ENCODE measurements around the gene TNNI2.
"Not testable (repeated sequence)": the region's sequence is repeated elsewhere in the genome, so short reads cannot be mapped to it uniquely, and the experiment has no call there.

TNNI2 gene

GRCh38 chr11:1871531-1871930 lies 32.8 kb downstream of the TNNI2 start:
- Histone ChIP-seq H3K27ac (ENCODE audit: low read length) (no peak overlapping the region), H3K9ac (ENCODE audit: low read length) (no peak overlapping the region), H3K9me2 (replicated peaks; ENCODE audit: insufficient read depth, low read length) (no peaks in the 10 kb centered on the region), H3K9me3 (replicated peaks; ENCODE audit: insufficient read depth, low read length) (no peaks in the 10 kb centered on the region), H3F3A (ENCODE audit: insufficient read depth, low read length) (no peaks in the 10 kb centered on the region), H3K79me2 (ENCODE audit: low read length) (peaks cover 12% of the 10 kb centered on the region), H3K27me3 (replicated peaks; ENCODE audit: insufficient read depth, low read length) (0 out of 2 replicates have a peak, but pooled peaks cover 5% of the 10 kb centered on the region), H3K4me1 (ENCODE audit: low read length) (no peaks in the 10 kb centered on the region), H2AFZ (ENCODE audit: low read length) (no peak overlapping the region), H3K36me3 (replicated peaks; ENCODE audit: insufficient read depth, low read length) (no peaks in the 10 kb centered on the region), H4K20me1 (ENCODE audit: insufficient read depth, low read length) (no peaks in the 10 kb centered on the region), H3K4me3 (ENCODE audit: low read length) (no peak overlapping the region), H3K4me2 (ENCODE audit: low read depth, low read length) (no peak overlapping the region)
- no peak for TF ChIP-seq CTCF (IDR thresholded peaks at IDR 0.05; ENCODE audit: low read length)
- TF ChIP-seq EZH2phosphoT487 (IDR thresholded peaks at IDR 0.05; ENCODE audit: low read length) = no peak
- no peak for TF ChIP-seq EZH2 (optimal IDR thresholded peaks at IDR 0.05; ENCODE audit: low read depth, low read length)
- no peak for DNase-seq

- 0 out of 2 replicates have a peak, but pooled peaks cover 5% of the 10 kb centered on the region for H3K27me3 ChIP-seq (replicated peaks; ENCODE audit: insufficient read depth, low read length)
- TF ChIP-seq CTCF (IDR thresholded peaks at IDR 0.05; ENCODE audit: low read length) = no peak
- no peak for TF ChIP-seq EZH2 (optimal IDR thresholded peaks at IDR 0.05; ENCODE audit: low read depth, low read length)
- no peak overlapping the region for H3K27ac ChIP-seq (ENCODE audit: low read length)
- H3K4me1 ChIP-seq (ENCODE audit: low read length) = no peaks in the 10 kb centered on the region
- no peak overlapping the region for H3K9ac ChIP-seq (ENCODE audit: low read length)
- H4K20me1 ChIP-seq (ENCODE audit: insufficient read depth, low read length) = no peaks in the 10 kb centered on the region
- H3K4me2 ChIP-seq (ENCODE audit: low read depth, low read length) = no peak overlapping the region
- H3K9me3 ChIP-seq (replicated peaks; ENCODE audit: insufficient read depth, low read length) = no peaks in the 10 kb centered on the region
- no peak for DNase-seq
- no peaks in the 10 kb centered on the region for H3K36me3 ChIP-seq (replicated peaks; ENCODE audit: insufficient read depth, low read length)
- peaks cover 12% of the 10 kb centered on the region for H3K79me2 ChIP-seq (ENCODE audit: low read length)
- no peaks in the 10 kb centered on the region for H3F3A ChIP-seq (ENCODE audit: insufficient read depth, low read length)
- no peak overlapping the region for H2AFZ ChIP-seq (ENCODE audit: low read length)
- no peak overlapping the region for H3K4me3 ChIP-seq (ENCODE audit: low read length)
- H3K9me2 ChIP-seq (replicated peaks; ENCODE audit: insufficient read depth, low read length) = no peaks in the 10 kb centered on the region
Observed at GRCh38 chr11:1872267-1872985, 33.6 kb downstream of the TNNI2 start.

- H3K9me2 ChIP-seq (replicated peaks; ENCODE audit: insufficient read depth, low read length) = no peaks in the 10 kb centered on the region
- 0 out of 2 replicates have a peak, but pooled peaks cover 5% of the 10 kb centered on the region for H3K27me3 ChIP-seq (replicated peaks; ENCODE audit: insufficient read depth, low read length)
- peaks cover 7% of the 10 kb centered on the region; the same call in 1 of the 2 replicates for H3K79me2 ChIP-seq (ENCODE audit: low read length)
- H3K4me2 ChIP-seq (ENCODE audit: low read depth, low read length) = no peak overlapping the region
- H4K20me1 ChIP-seq (ENCODE audit: insufficient read depth, low read length) = no peaks in the 10 kb centered on the region
- no peak overlapping the region for H3K9ac ChIP-seq (ENCODE audit: low read length)
- H3K36me3 ChIP-seq (replicated peaks; ENCODE audit: insufficient read depth, low read length) = no peaks in the 10 kb centered on the region
- H2AFZ ChIP-seq (ENCODE audit: low read length) = no peak overlapping the region
- no peaks in the 10 kb centered on the region for H3F3A ChIP-seq (ENCODE audit: insufficient read depth, low read length)
- no peaks in the 10 kb centered on the region for H3K9me3 ChIP-seq (replicated peaks; ENCODE audit: insufficient read depth, low read length)
- TF ChIP-seq EZH2phosphoT487 (IDR thresholded peaks at IDR 0.05; ENCODE audit: low read length) (no peak), CTCF (IDR thresholded peaks at IDR 0.05; ENCODE audit: low read length) (no peak), EZH2 (optimal IDR thresholded peaks at IDR 0.05; ENCODE audit: low read depth, low read length) (no peak)
- no peaks in the 10 kb centered on the region for H3K4me1 ChIP-seq (ENCODE audit: low read length)
- H3K27ac ChIP-seq (ENCODE audit: low read length) = no peak overlapping the region
- no peak overlapping the region for H3K4me3 ChIP-seq (ENCODE audit: low read length)
- no peak for DNase-seq
Observed at GRCh38 chr11:1873048-1873812, 34.4 kb downstream of the TNNI2 start.

- H3K4me1 ChIP-seq (ENCODE audit: low read length); H4K20me1 ChIP-seq (ENCODE audit: insufficient read depth, low read length): not testable (repeated sequence)
Observed at GRCh38 chr11:1873813-1874150, 35.0 kb downstream of the TNNI2 start.

GRCh38 chr11:1874441-1875092 lies 35.8 kb downstream of the TNNI2 start:
- H2AFZ ChIP-seq (ENCODE audit: low read length); H3K27me3 ChIP-seq (replicated peaks; ENCODE audit: insufficient read depth, low read length); H4K20me1 ChIP-seq (ENCODE audit: insufficient read depth, low read length); H3K4me3 ChIP-seq (ENCODE audit: low read length); H3K36me3 ChIP-seq (replicated peaks; ENCODE audit: insufficient read depth, low read length); H3K4me2 ChIP-seq (ENCODE audit: low read depth, low read length); DNase-seq; H3K9me2 ChIP-seq (replicated peaks; ENCODE audit: insufficient read depth, low read length); H3K9me3 ChIP-seq (replicated peaks; ENCODE audit: insufficient read depth, low read length); H3K27ac ChIP-seq (ENCODE audit: low read length); H3K4me1 ChIP-seq (ENCODE audit: low read length); H3K79me2 ChIP-seq (ENCODE audit: low read length); H3F3A ChIP-seq (ENCODE audit: insufficient read depth, low read length); H3K9ac ChIP-seq (ENCODE audit: low read length): not testable (repeated sequence)

More at GRCh38 chr11:1873813-1874150, 35.0 kb downstream of the TNNI2 start:
- H3K27me3 ChIP-seq (replicated peaks; ENCODE audit: insufficient read depth, low read length); H3K27ac ChIP-seq (ENCODE audit: low read length); H2AFZ ChIP-seq (ENCODE audit: low read length); H3K9me3 ChIP-seq (replicated peaks; ENCODE audit: insufficient read depth, low read length); H3K4me2 ChIP-seq (ENCODE audit: low read depth, low read length); H3K36me3 ChIP-seq (replicated peaks; ENCODE audit: insufficient read depth, low read length); H3F3A ChIP-seq (ENCODE audit: insufficient read depth, low read length); H3K9ac ChIP-seq (ENCODE audit: low read length); H3K4me3 ChIP-seq (ENCODE audit: low read length); H3K9me2 ChIP-seq (replicated peaks; ENCODE audit: insufficient read depth, low read length); DNase-seq; H3K79me2 ChIP-seq (ENCODE audit: low read length): not testable (repeated sequence)
